GM20000 (cell line): ENCODE results near the gene PRR7.
A peak's percentile ranks its signal among the peaks of the same experiment; 100 is the strongest.
"Not testable (repeated sequence)": the region's sequence is repeated elsewhere in the genome, so short reads cannot be mapped to it uniquely, and the experiment has no call there.

ENCODE experiments used
- DNase-seq: peaks from one replicate; pipeline ENCODE4 v3.0.0; 2012; ENCODE audit warnings: low spot score
- CTCF ChIP-seq: IDR thresholded peaks from 2 replicates; pipeline ENCODE4 v1.5.1; 2012; ENCODE audit warnings: mild to moderate bottlenecking, control low read depth; ENCODE audit errors: extremely low read depth, missing control alignments

Gene PRR7

DNA sequence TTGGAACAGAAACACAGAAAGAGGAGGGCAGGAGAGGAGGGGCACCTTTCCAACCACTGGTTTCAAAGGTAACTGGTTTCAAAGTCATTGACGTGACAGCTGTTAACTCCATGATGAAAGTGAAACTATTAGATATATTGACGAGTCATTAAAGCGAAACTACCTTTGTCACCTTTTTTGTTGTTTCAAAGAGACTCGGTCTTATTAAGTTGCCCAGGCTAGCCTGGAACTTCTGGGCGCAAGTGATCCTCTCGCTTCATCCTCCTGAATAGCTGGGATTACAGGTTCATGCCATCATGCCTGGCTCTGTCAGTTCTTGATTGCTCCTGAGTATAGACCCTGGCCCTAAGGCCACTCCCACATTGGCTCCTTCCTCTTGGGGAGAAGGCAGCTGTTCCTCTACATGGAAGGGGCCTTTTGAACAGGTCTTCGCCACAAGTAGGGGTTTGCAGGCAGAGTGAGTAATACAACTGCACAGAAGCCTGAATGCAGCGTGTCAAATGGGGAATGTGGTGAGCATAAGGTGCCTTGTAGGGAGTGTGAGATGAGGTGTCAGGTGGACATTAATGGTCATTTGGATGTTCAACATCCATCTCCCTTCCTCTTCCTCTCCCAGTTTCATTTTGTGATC is 33.9 kb upstream of the PRR7 start:
- peak; percentile 60 for DNase-seq
- TF ChIP-seq CTCF, result no peak

DNA sequence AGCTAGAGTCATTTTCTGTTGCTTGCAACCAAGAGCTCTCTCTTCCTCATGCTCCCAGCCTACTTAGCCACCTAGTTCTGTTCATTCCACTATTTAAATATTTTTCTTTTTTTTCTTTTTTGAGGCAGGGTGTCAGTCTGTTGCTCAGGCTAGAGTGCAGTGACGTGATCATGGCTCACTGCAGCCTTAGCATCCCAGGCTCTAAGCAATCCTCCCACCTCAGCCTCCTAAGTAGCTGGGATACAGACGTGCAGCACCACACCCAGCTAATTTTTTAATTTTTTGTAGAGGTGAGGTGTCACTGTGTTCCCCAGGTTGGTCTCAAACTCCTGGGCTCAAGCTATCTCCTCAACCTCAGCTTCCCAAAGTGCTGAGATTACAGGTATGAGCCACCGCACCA is 32.1 kb upstream of the PRR7 start:
- DNase-seq, result no peak
- TF ChIP-seq CTCF, result no peak

DNA sequence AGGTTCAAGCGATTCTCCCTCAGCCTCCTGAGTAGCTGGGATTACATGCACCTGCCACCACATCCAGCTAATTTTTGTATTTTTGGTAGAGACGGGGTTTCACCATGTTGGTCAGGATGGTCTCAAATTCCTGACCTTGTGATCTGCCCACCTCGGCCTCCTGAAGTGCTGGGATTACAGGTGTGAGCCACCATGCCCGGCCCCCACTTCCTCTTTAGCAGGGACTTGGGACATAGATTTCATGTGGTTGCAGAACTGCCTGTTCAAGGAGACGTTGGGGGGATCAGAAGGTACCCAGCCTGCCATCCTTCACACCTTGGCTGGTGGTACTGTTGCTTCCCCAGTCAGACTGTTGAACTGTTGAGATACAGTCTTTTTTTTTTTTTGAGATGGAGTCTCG is 29.5 kb upstream of the PRR7 start:
- not testable (repeated sequence) for DNase-seq

GRCh38 chr5:177419046-177419445 is 27.6 kb upstream of the PRR7 start:
- DNase-seq, result no peak
- TF ChIP-seq CTCF, result no peak

- not testable (repeated sequence) for DNase-seq
These were observed 26.1 kb upstream of the PRR7 start for GRCh38 chr5:177420472-177420871.

DNA sequence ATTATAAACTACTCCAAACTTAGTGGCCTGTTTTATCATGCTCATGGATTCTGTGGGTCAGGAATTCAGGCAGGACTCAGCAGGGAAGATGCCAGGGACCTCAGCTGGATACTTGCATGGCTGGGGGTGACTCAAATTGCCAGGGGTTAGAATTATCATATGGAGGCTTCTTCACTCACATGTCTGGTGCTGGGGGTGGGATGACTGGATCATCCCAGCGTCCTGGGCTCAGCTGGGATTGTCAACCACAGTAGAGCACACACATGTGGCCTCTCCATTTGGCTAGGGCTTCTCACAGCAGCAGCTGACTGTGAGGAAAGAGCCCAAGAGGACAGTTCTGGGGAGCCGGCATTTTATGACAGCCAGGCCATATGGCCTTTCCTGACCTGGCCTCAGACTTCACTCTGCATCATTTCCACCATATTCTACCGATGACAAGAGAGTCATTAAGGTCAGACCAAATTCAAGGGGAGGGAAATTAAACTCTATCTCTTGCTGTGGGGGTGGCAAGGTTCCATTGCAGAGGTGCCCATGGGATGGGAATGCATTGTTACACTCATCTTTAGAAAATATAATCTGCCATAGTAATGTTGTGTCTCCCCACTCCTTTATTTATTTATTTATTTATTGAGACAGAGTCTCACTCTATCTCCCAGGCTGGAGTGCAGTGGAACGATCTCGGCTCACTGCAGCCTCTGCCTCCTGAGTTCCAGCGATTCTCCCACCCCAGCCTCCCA is 25.4 kb upstream of the PRR7 start:
- DNase-seq, result no peak
- no peak for TF ChIP-seq CTCF

- no peak for TF ChIP-seq CTCF
- DNase-seq, result no peak
These were observed 22.9 kb upstream of the PRR7 start for GRCh38 chr5:177423671-177424070.

GRCh38 chr5:177425196-177425800 is 21.3 kb upstream of the PRR7 start:
- DNase-seq, result no peak
- no peak for TF ChIP-seq CTCF
